Measurements from ENCODE around the gene GPR27. TPM values are rescaled to one million over a fixed set of nuclear protein-coding genes. Genes with fewer than 3 reads are reported as not detected.

GPR27 gene
- total RNA-seq, 1 donor = not detected

GRCh38 chr3:71725271-71725991 lies 28.2 kb upstream of the GPR27 start, which contains the start of gene EIF4E3:
TSS of gene EIF4E3 (minus strand) at chr3:71725402. CDS start at chr3:71725367, 35 bp downstream.
- no peak for TF ChIP-seq CTCF (IDR thresholded peaks at IDR 0.05; ENCODE audit: extremely low read depth, low read depth, low read length)
- H4K20me1 ChIP-seq (ENCODE audit: insufficient read depth, low read length) = no peaks in the 10 kb centered on the region
- H3K79me2 ChIP-seq (ENCODE audit: insufficient read depth, low read length) = no peaks in the 10 kb centered on the region
- H3K36me3 ChIP-seq (ENCODE audit: insufficient read depth, low read length) = no peaks in the 10 kb centered on the region
- H2AFZ ChIP-seq (ENCODE audit: low read length) = peak within 1 kb of the TSS; percentile 87
- peaks cover 7% of the 10 kb centered on the region for H3K4me1 ChIP-seq (ENCODE audit: insufficient read depth, low read length)
- peak; percentile 99 for DNase-seq (ENCODE audit: insufficient read length, low spot score, missing footprints)
- H3K27me3 ChIP-seq (ENCODE audit: insufficient read depth, low read length) = peaks cover 46% of the 10 kb centered on the region
- H3K9me3 ChIP-seq (ENCODE audit: low read depth, low read length) = no peaks in the 10 kb centered on the region
- H3K27ac ChIP-seq (ENCODE audit: low read depth, low read length) = no peak within 1 kb of the TSS
- peak within 1 kb of the TSS; percentile 73 for H3K4me3 ChIP-seq (ENCODE audit: insufficient read depth, low read length)
- peak within 1 kb of the TSS; percentile 87 for H3K4me2 ChIP-seq (ENCODE audit: insufficient read depth, low read length)

DNA sequence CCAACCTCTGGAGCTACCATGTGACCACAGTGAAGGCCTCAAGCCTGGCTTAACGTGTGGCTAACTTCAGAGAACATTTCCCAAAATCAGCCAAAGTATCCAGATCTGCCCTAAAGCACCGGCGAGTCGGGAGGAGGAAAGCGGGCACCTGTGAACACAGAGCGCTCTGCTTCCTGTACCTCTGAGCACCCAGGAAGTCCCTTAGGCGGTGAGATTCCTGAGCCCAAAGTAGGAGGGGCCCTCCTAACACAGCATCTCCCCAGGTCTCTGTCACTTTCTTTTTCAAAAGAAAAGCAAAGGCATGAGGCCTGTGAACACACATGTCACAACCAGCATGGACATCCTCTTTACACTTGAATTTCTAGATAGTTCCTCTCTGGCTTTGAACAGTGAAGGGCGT lies 27.5 kb upstream of the GPR27 start:
- Histone ChIP-seq H4K20me1 (ENCODE audit: insufficient read depth, low read length) (no peaks in the 10 kb centered on the region), H3K4me2 (ENCODE audit: insufficient read depth, low read length) (peak overlapping the region; percentile 81), H3K79me2 (ENCODE audit: insufficient read depth, low read length) (no peaks in the 10 kb centered on the region), H3K4me3 (ENCODE audit: insufficient read depth, low read length) (no peak overlapping the region), H3K36me3 (ENCODE audit: insufficient read depth, low read length) (no peaks in the 10 kb centered on the region), H3K9me3 (ENCODE audit: low read depth, low read length) (no peaks in the 10 kb centered on the region), H3K27me3 (ENCODE audit: insufficient read depth, low read length) (peaks cover 44% of the 10 kb centered on the region), H2AFZ (ENCODE audit: low read length) (no peak overlapping the region), H3K4me1 (ENCODE audit: insufficient read depth, low read length) (peaks cover 7% of the 10 kb centered on the region), H3K27ac (ENCODE audit: low read depth, low read length) (no peak overlapping the region)
- peak; percentile 60 for DNase-seq (ENCODE audit: insufficient read length, low spot score, missing footprints)
- no peak for TF ChIP-seq CTCF (IDR thresholded peaks at IDR 0.05; ENCODE audit: extremely low read depth, low read depth, low read length)

DNA sequence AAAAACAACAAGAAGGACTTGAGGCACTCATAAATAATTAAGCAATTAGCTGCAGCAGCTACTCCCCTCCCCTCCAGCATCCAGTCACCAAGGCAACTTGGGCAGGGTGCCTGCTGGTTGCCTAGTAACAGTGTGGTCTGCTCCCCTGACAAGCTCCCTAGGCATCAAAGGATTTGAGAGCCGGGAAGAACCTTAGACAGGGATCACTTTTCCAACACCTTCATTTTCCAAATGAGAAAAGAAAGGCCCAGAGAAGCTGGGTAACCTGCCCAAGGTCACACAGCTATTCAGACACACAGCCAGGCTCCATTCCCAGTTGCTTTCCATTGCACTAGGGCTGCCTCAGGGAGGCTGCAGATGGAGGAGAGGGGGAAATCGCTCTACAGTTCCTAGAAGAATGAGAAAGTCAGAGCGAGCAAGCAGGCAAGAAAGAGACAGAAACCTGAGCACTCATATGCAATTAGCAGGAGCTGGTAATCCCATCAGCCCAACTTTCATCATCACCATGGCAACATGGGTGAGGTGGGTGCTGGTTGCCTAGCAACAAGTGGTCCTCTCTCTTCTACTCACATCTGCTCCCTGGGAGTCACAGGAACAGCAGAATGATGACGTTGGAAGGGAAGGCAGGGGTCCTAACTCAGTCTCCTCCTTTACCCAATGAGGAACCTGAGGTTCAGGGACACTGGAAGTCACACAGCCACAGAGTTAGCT lies 24.9 kb upstream of the GPR27 start:
- no peak for DNase-seq (ENCODE audit: insufficient read length, low spot score, missing footprints)
- Histone ChIP-seq H2AFZ (ENCODE audit: low read length) (no peak overlapping the region), H3K36me3 (ENCODE audit: insufficient read depth, low read length) (no peaks in the 10 kb centered on the region), H4K20me1 (ENCODE audit: insufficient read depth, low read length) (no peaks in the 10 kb centered on the region), H3K4me1 (ENCODE audit: insufficient read depth, low read length) (peaks cover 7% of the 10 kb centered on the region), H3K79me2 (ENCODE audit: insufficient read depth, low read length) (no peaks in the 10 kb centered on the region), H3K4me3 (ENCODE audit: insufficient read depth, low read length) (no peak overlapping the region), H3K4me2 (ENCODE audit: insufficient read depth, low read length) (no peak overlapping the region), H3K27ac (ENCODE audit: low read depth, low read length) (no peak overlapping the region), H3K27me3 (ENCODE audit: insufficient read depth, low read length) (peaks cover 25% of the 10 kb centered on the region), H3K9me3 (ENCODE audit: low read depth, low read length) (no peaks in the 10 kb centered on the region)
- no peak for TF ChIP-seq CTCF (IDR thresholded peaks at IDR 0.05; ENCODE audit: extremely low read depth, low read depth, low read length)

DNA sequence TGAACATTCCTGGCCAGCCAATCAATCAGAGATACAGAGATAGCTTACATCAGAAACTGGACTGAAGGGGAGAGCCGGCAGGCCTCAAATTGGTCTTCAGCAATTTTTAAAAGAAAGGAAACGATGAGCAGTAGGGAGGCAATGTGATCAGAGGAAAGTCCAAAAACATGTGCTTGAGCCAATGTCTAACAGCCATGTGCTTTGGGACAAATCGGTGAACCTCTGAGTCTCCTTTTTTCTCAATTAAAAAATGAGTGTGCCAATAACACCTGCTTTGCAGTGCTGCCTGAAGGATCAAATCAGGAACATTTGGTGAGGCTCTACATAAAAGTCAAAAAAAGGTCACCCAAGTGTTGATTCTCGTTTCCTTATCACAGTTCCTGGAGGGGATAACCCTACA lies 21.0 kb upstream of the GPR27 start:
- no peaks in the 10 kb centered on the region for H3K79me2 ChIP-seq (ENCODE audit: insufficient read depth, low read length)
- no peak overlapping the region for H3K4me2 ChIP-seq (ENCODE audit: insufficient read depth, low read length)
- H4K20me1 ChIP-seq (ENCODE audit: insufficient read depth, low read length) = no peaks in the 10 kb centered on the region
- H3K9me3 ChIP-seq (ENCODE audit: low read depth, low read length) = no peaks in the 10 kb centered on the region
- H3K36me3 ChIP-seq (ENCODE audit: insufficient read depth, low read length) = no peaks in the 10 kb centered on the region
- no peak overlapping the region for H3K27ac ChIP-seq (ENCODE audit: low read depth, low read length)
- H3K27me3 ChIP-seq (ENCODE audit: insufficient read depth, low read length) = peaks cover 5% of the 10 kb centered on the region
- TF ChIP-seq CTCF (IDR thresholded peaks at IDR 0.05; ENCODE audit: extremely low read depth, low read depth, low read length) = no peak
- no peaks in the 10 kb centered on the region for H3K4me1 ChIP-seq (ENCODE audit: insufficient read depth, low read length)
- H2AFZ ChIP-seq (ENCODE audit: low read length) = no peak overlapping the region
- H3K4me3 ChIP-seq (ENCODE audit: insufficient read depth, low read length) = no peak overlapping the region
- no peak for DNase-seq (ENCODE audit: insufficient read length, low spot score, missing footprints)
